HG03025 (cell line): ENCODE data around the gene CIART.
"Not testable (repeated sequence)": the region's sequence is repeated elsewhere in the genome, so short reads cannot be mapped to it uniquely, and the experiment has no call there.

ENCODE experiments used
- ATAC-seq: cut with Tn5 transposase; IDR thresholded peaks from one replicate; pipeline ENCODE4 v1.9.1; 2021; ENCODE audit warnings: mild to moderate bottlenecking, moderate library complexity; ENCODE audit not compliant: unreplicated experiment, low FRiP score

Gene CIART, protein sequence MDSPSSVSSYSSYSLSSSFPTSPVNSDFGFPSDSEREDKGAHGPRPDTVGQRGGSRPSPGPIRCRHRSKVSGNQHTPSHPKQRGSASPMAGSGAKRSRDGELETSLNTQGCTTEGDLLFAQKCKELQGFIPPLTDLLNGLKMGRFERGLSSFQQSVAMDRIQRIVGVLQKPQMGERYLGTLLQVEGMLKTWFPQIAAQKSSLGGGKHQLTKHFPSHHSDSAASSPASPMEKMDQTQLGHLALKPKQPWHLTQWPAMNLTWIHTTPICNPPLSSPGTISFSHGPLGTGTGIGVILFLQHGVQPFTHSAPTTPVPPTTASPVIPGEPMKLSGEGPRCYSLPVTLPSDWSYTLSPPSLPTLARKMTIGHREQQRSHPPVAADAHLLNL

DNA sequence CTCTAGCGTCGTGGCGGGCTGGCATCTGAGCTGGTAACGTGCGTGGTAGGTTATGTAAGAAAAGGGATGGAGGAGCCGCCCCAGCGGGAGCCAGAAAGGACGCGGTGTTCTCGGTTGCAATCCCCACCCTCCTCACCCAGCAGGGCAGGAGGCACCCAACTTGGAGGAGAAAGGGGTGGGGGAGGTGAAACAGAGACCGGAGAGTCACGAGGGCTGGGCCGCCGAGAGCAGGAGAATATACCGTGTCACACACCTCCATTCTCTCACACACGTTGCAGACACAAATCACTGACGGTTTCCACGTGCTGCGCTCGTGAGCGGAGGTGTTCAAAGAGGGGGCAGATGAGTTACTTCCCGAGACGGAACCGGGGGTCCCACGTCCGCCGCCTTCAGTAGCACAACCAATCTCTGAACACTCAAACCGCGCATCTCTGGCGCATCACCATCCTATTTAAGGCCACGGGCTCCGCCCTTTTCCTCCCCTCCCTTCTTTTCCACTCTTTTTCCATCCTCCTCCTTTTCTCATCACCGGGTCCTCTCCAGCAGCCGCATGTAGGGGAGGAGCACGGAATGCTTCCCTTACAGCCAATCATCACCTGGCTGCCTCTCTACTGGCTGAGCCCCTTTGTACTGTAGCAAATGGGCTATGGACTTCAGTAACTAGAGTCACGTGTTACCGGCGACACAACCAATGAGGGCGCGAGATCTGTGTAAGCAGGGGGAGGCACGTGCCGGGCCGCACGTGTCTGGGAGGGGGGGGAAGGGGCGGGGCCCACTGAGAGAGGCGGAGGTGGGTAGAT lies at the start of gene CIART:
Gene CIART, plus strand, starts transcription at position 797 of the 800 bp plus-strand sequence. CDS start 714 bp downstream, outside the sequence.
- ATAC-seq = no peak

DNA sequence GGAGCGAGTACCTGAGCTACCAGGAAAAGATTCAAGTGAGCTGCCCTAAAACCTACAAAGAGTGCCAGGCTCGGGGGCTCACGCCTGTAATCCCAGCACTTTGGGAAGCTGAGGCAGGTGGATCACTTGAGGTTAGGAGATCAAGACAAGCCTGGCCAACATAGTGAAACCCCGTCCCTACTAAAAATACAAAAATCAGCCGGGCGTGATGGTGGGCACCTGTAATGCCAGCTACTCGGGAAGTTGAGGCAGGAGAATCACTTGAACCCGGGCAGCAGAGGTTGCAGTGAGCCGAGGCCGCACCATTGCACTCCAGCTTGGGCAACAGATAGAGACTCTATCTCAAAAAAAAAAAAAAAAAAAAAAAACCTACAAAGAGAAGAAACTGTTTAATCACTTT lies 49.4 kb upstream of the CIART start:
- not testable (repeated sequence) for ATAC-seq

DNA sequence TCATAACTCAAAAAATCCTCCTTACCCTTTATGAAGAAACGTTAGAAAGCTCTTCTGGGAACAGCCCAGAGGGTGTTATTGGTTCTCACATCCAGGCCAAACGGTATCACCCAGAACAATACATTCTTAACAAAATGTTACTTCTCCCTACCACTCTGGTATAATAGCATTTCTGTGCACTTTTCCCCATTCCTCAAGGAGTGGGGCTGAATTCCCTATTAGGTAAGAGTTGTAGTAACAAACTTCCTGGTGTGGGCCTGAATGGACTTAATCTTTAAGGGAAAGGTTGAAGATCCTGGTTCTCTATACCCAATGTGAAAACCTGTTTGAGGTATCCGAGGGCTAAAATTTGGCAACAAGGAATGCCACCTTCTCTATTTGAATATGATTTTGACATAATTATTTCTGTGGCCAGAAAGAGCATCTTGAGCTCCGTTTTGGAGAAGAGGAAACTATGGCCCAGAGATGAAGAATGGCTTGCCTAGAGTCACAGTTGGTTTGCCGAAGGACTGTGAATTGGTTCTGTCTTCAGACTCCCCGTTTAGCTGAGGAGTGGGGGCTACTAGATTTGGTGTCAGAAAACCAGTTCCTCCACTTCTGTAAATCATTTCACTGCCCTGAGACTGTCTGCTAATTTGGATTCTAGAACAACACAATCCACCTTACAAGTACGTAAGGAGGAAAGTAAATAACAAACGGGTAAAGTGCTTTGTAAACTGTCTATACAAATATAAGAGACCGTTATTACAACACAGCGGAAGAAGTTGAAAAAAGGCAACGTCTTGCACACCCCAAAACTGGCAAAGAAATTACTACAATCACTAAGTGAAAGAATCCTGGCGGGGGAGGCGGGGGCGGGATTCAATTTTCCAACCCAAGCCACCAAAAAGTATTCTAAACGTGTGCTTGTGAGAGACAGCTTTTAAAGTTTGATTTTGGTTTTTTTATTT lies 48.7 kb upstream of the CIART start:
- ATAC-seq = no peak

DNA sequence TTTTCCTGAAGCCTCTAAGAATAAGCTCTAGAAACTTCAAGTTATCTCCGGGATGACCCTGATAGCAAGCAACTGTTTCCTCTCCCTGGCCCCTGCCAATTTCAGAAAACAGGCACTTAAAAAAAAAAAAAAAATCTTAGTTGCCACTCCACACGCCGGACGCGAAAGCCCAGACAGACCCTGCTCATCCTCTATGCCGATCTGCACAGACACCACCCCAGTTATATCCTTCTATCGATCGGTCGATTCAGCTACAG lies 48.1 kb upstream of the CIART start:
- no peak for ATAC-seq

DNA sequence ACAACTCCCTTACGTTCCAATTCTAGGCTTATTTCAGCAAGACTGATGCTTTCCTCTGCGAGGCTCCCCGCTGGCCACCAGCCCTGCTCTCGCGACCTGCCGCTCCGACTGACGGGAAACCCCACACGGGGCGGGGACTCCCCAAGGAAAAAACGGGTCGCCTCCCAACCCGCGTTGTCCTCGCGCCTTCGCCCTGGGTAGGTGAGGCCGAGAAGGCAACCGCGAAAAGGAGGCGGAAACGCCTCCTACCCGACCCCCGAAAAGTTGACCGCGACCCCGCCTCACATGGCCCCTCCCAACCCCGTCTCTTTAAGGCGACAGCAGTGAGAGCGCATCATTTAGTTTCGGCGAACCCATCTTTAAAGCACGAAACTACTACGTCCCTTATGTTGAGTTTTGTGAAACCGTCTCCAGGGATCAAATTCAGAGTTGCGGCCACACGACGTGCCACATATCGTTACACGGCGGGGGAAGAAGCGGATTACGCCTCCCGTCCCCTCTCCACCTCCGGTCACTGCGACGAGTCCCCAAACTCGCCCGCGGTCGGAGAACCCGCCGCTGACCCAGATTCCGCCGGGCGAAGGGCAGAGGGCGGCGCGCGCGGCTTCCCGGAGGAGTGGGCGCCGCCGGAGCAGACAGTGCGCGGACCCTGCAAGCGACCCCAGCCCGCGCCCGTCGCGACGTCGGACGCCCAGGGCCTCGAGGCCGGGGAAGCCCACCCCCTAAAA lies 47.6 kb upstream of the CIART start:
- no peak for ATAC-seq

DNA sequence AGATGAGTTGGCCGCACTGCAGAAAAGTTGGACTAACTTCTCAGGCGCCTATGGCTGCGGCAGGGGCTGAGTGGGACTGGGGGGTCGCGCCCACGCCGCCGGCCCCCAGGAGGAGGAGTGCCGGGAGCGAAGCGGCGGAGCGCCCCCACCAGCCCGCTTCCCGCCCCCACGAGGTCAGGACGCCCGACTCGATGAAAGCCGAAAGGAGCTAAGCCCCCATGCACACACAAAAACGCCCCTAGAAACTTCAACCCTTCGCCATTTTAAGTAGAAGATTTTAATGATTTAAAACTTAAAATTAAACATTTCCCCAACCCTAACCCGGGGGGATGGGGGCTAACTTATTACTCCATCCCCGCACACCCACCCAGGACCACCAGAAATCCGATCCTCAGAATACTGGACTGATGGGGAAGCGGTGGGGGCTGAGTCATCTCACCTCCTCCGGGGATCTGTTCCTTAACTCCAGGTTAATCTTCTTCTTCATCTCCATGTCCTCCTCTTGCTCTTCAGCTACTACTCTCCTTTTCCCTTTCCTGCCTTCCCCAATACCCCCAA lies 47.0 kb upstream of the CIART start:
- no peak for ATAC-seq

DNA sequence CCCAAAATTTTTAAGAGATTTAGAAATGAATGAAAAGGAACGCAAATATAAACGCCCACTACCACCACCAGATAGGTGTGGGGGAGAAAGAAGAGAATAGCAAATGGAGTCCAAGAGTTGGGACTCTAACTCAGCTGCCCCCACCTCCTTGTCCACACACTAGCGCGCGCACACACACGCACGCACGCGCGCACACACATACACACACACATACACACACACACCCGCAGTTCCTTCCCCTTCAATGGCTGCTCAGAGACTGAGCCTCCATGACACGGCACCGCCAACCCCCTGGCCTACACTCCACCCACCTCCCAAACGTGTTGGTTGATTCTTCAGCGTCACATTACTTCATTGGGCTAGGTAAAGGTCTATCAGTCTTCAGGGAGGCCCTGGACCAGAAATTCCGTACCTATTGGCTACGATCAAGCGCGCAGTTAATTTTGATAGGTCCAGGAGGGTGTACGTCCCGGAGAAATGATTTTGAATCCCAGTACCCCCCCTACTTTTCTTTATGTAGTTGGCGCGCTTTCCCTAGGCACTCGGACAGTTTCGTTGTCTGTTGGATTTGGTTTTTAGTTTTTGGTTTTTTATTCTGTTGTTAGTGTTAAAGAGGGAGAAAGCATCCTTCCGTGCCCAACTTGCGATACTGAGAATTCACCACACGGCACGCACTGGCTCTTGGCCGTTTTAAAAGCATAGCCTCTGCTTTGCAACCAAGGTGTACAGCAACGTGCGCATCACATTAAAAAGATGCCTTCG lies 46.3 kb upstream of the CIART start, which contains the start of gene ANP32E:
Gene ANP32E, minus strand, starts transcription at position 261 of the 762 bp plus-strand sequence. CDS start 326 bp downstream, outside the sequence.
- ATAC-seq = peak; percentile 65

DNA sequence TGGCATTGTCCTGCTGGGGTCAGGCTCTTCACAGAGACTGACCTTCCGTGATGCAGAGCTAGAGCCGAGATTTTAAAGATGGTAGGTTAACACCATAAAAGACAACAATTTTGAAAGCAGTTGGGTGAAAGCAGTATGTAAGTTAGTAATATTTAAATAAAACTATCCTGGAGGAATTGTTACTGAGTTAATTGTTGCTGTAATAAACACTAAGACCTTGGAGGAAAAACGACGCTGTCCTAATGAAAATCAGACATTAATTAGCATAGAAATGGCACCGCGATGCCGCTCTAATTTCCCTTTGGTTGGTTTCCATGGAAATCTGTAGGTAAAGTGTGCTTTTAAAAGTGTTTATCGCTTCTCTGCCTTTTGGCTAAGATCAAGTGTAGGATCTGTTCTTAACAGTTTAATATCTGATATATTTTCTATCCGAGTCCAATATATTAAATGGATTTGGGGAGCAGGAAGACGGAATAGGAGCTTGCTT lies 45.7 kb upstream of the CIART start:
- no peak for ATAC-seq

DNA sequence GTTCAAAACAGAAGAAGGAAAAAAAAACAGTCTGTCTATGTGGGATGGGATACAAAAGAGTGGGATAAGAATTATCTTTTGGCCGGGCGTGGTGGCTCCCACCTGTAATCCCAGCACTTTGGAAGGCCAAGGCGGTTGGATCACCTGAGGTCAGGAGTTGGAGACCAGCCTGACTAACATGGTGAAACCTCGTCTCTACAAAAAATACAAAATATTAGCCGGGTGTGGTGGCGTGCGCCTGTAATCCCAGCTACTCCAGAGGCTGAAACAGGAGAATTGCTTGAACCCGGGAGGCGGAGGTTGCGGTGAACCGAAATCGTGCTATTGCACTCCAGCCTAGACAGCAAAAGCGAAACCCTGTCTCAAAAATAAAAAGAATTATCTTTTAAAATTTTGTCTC lies 45.2 kb upstream of the CIART start:
- not testable (repeated sequence) for ATAC-seq

DNA sequence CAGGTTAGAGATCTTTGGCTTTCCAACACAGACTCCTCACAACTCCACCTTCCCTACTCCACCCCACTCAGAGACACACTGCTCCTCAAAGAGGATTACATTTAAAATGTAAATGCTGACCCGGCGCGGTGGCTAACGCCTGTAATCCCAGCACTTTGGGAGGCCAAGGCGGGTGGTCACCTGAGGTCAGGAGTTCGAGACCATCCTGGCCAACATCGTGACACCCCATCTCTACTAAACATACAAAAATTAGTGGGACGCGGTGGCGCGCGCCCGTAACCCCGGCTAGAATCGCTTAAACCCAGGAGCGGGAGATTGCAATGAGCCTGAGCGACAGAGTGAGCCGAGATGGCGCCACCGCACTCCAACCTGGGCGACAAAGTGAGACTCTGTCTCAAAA lies 44.6 kb upstream of the CIART start:
- ATAC-seq = no peak

DNA sequence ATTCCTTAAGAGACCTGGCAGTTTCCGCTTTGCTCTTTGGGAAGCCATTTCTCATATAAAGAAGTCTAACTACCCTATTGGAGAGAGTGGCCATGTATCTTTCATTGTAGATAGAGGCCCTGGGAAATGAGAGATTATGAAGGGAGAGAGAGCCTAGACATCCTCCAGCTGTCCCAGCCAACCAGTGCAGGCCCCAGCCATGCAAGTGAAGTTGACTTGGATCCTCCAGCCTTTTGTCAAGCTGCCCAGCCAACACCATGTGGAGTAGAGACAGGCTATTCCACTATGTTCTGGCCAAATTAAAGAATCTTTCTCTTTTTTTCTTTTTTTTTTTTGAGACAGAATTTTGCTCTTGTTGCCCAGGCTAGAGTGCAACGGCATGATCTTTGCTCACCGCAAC lies 39.4 kb upstream of the CIART start:
- ATAC-seq = no peak

DNA sequence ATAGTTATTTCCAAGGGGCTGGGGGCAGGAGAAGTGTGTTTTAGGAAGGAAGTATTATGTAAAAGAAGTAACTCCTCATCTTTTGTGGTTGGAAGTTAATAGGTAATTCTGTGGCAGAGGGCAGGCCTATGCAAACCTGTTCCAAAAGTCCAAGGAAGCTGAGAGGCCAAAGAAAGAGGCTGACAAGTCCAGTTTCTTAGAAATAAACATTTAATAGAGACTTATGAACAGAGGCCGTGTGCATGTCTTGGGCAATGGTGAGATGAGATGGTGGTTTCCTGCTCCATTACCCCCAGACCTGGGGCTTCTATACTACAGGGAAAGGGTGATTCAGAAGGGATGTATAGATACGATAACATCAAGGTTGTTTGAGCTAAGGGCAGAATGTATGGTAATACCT lies 32.4 kb upstream of the CIART start:
- ATAC-seq = no peak

DNA sequence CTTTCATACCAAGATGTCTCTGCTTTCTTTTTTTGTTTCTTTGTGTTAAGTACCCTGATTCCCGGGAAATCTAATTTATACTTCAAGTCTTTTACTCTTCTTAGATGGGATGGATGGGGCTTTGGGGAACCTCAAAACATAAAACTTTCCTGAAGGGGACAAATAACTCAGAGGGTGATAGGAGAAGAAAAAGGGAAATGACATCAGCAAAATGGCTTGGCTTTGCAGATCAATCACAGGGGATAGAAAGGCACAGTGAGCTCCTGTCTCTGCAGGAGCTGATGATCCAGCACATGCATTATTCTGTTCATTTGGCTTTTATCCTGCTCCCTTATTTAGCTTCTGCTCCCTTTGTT lies 26.2 kb upstream of the CIART start:
- ATAC-seq = no peak

DNA sequence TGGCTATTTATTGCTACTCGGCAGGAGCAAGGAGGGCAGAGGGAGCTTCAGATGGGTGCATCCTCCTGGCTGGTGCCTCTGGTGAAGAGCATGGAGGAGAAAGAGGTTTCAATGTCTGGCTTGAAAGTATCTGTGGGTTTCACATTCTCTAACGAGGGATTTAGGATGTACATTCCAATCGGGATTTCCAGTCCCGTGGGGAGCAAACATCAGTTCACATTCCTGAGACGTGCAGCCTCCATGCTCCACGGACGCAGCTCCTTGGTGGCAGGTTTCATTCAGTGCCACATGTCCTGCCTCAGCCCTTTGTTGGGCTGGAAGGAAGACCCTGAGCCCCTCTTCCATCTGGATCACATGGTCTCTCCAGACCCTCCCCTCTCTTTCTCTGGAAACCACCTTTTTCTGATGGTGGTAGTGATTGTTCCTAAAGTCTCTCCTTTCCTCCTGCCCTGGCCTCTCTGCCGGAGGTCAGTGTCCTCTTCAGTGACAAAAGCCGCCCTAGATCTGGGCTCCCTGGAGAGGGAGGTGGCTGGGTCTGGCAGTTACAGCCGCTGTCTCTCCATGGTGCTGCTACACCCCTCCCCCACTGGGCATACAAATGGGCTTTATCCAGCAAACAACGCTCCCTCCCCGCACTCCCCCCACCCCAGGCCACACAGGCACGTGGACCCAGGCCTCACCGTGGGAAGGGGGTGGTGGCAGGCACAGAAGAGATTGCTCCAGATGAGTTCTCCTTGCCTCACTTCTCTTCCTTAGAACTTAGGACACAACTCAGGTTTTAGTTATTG lies 25.6 kb upstream of the CIART start:
- no peak for ATAC-seq

DNA sequence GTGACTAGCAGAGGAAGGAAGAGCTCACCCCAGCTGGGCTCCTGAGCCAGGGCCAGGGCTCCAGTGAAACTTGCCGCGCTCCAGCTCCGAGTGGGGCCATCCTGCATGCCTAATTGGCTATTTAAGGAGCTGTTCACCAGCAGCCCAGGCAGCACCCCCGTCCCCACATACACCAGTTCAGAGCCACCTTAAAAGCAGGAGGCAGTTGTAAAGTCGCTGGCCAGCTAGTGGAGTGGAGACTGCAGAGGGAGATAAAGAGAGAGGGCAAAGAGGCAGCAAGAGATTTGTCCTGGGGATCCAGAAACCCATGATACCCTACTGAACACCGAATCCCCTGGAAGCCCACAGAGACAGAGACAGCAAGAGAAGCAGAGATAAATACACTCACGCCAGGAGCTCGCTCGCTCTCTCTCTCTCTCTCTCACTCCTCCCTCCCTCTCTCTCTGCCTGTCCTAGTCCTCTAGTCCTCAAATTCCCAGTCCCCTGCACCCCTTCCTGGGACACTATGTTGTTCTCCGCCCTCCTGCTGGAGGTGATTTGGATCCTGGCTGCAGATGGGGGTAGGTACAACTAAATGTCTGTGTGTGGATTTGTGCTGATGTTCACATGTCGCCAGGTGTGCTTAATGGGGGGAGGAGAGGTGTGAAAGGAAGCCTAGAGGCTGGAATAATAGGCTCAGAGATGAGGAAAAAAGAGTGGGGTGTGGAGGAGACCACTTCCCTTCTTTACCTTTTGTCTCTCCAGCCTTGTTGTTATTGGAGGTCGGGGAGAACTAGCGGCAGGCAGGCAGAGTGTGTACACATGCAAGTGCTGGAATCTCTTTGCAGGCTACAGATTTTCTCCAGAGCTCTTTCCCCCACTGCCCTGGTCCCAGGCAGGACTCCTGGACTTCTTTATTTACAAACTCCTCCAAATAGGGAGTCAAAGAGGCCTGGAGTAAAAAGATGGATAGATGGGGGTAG lies 24.4 kb upstream of the CIART start, which contains the start of gene CA14:
Gene CA14, plus strand, starts transcription at position 151 of the 962 bp plus-strand sequence. Its CDS starts 355 bp downstream, at position 506.
- ATAC-seq = no peak

DNA sequence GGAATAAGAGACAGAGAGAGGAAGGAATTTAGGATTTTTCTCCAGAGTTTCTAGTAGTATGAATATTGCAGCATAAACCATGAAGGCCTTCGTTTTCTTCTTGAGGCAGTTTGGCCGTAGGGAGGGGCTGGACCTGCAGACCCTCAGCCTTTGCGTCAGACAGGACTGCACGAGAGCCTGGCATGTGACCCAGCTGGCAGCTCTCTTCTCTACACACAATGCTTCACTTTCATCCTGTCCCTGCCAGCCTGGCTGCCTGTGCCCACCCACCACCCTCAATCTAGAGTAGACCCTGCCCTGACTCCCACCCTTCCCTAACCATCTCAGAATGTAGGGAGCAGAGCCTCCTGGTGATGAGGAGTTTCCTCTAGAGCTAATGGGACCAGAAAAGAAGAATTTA lies 23.1 kb upstream of the CIART start:
- no peak for ATAC-seq
